PC-3 (cell line): ENCODE measurements around the gene MIB1.

Experiments
- CTCF ChIP-seq: fragments of 300-600 bp; sonication (generic); conservative IDR thresholded peaks from 2 replicates; pipeline ENCODE4 v1.5.1; 2017; ENCODE audit warnings: antibody characterized with exemption, low read depth, mild to moderate bottlenecking, low read length
- EZH2 ChIP-seq: fragments of 300-600 bp; sonication (generic); IDR thresholded peaks from one replicate; pipeline ENCODE4 v1.6.1; 2017; ENCODE audit warnings: antibody characterized with exemption, mild to moderate bottlenecking, low read length; ENCODE audit not compliant: unreplicated experiment
- EZH2phosphoT487 ChIP-seq: fragments of 300-600 bp; sonication (generic); IDR thresholded peaks from 2 replicates; pipeline ENCODE4 v1.6.1; 2018; ENCODE audit warnings: mild to moderate bottlenecking, antibody characterized with exemption, low read length, borderline replicate concordance

GRCh38 chr18:21897811-21898210, 157.2 kb downstream of the MIB1 start:
- TF ChIP-seq CTCF, result peak; percentile 87
- TF ChIP-seq EZH2, result no peak
- no peak for TF ChIP-seq EZH2phosphoT487
